Panc1 (cell line): Measurements from ENCODE around the gene ARFGAP1. TPM values are rescaled to one million over a fixed set of nuclear protein-coding genes. Genes with fewer than 3 reads are reported as not detected.

ENCODE experiments used
- ATAC-seq: fragments of 200-7000 bp; cut with Tn5 transposase; 2 replicates; pipeline ENCODE4 v1.9.1; 2020; ENCODE audit warnings: mild to moderate bottlenecking, moderate library complexity
- BruUV-seq: library from RNA; stranded (reverse); fragments of 400-500 nt; replicated peaks from 2 replicates; lab custom pipeline; 2021; lab: Mats Ljungman, UMichigan
- CTCF ChIA-PET: fragments of 300-600 bp; sonication (Branson Sonifier 250); formaldehyde crosslinking; loops from one replicate; lab custom pipeline; 2022; ENCODE audit warnings: antibody characterized with exemption; lab: Charles Lee
- POLR2A ChIA-PET: fragments of 300-600 bp; sonication (Branson Sonifier 250); formaldehyde crosslinking; loops from one replicate; lab custom pipeline; 2022; ENCODE audit warnings: antibody characterized with exemption; lab: Charles Lee
- DNase-seq: peaks from one replicate; pipeline ENCODE4 v3.0.0-alpha.2; 2010; ENCODE audit warnings: low read depth, low spot score
- H3K27ac ChIP-seq: 2 replicates; pipeline ENCODE4 v1.5.1; 2011; ENCODE audit warnings: mild to moderate bottlenecking, low read length, inconsistent platforms
- H3K27me3 ChIP-seq: fragments of 200-500 bp; sonication (Bioruptor generic); 2 replicates; pipeline ENCODE4 v1.6.0; 2014; ENCODE audit warnings: low read length, inconsistent platforms; ENCODE audit not compliant: control insufficient read depth, insufficient read depth
- H3K36me3 ChIP-seq: fragments of 200-500 bp; sonication (Bioruptor generic); 2 replicates; pipeline ENCODE4 v1.5.1; 2014; ENCODE audit warnings: inconsistent platforms, mild to moderate bottlenecking, low read length, moderate library complexity; ENCODE audit not compliant: control insufficient read depth, insufficient read depth
- H3K4me1 ChIP-seq: 2 replicates; pipeline ENCODE4 v1.5.1; 2011; ENCODE audit warnings: inconsistent platforms, mild to moderate bottlenecking, low read length, moderate library complexity; ENCODE audit not compliant: control insufficient read depth, insufficient read depth
- H3K4me3 ChIP-seq, 2 experiments: 2 replicates each; pipeline ENCODE4 v1.5.1; 2011 to 2012; ENCODE audit warnings: low read depth in 2 of 2, low read length in 2 of 2, mild to moderate bottlenecking in 2 of 2, inconsistent platforms in 1 of 2, moderate library complexity in 1 of 2
- H3K9me3 ChIP-seq: fragments of 200-500 bp; sonication (Bioruptor generic); 2 replicates; pipeline ENCODE4 v1.5.1; 2014; ENCODE audit warnings: low read depth, mild to moderate bottlenecking, inconsistent platforms, low read length, moderate library complexity; ENCODE audit not compliant: control insufficient read depth, insufficient read depth
- POLR2AphosphoS5 ChIP-seq: IDR thresholded peaks from 2 replicates; pipeline ENCODE4 v1.6.1; 2012; ENCODE audit warnings: mild to moderate bottlenecking, low read depth, low read length, moderate library complexity
- SIN3A ChIP-seq: IDR thresholded peaks from 2 replicates; pipeline ENCODE4 v1.6.1; 2012; ENCODE audit warnings: low read depth, mild to moderate bottlenecking, low read length, moderate library complexity, borderline replicate concordance; ENCODE audit not compliant: insufficient read depth
- TCF7L2 ChIP-seq: IDR thresholded peaks from 2 replicates; pipeline ENCODE4 v1.6.1; 2011; ENCODE audit warnings: mild to moderate bottlenecking, low read depth, low read length, inconsistent platforms
- in situ Hi-C: cut with HindIII; loops from 2 replicates; pipeline ENCODE4 v1.10.0; 2016; ENCODE audit warnings: low sequenced_read_pairs, low pct_unique_long_range_greater_than_20kb
- intact Hi-C: fragments of 100-400 bp; cut with micrococcal nuclease; formaldehyde crosslinking; loops from one replicate; pipeline ENCODE4 v1.10.0; 2022; ENCODE audit not compliant: unreplicated experiment
- total RNA-seq: library from RNA; stranded (reverse); gene quantifications from one replicate; pipeline ENCODE4 v1.2.1, GENCODE V29; 2021; ENCODE audit not compliant: unreplicated experiment
- TF ChIP-seq, protein P1 (sequence below), 2 experiments: IDR thresholded peaks; 2 replicates each; pipeline ENCODE4 v1.6.1; 2011 to 2012; ENCODE audit warnings: low read depth in 2 of 2, control low read depth in 1 of 2, low read length in 1 of 2, mild to moderate bottlenecking in 1 of 2, moderate library complexity in 1 of 2; ENCODE audit not compliant: insufficient read depth in 1 of 2
- TF ChIP-seq, protein P2 (sequence below): fragments of 450-650 bp; IDR thresholded peaks from 2 replicates; pipeline ENCODE4 v1.5.1; 2017; ENCODE audit warnings: mild to moderate bottlenecking

Gene ARFGAP1
- total RNA-seq, 1 experiment from 2014 or later = 110 TPM

DNA sequence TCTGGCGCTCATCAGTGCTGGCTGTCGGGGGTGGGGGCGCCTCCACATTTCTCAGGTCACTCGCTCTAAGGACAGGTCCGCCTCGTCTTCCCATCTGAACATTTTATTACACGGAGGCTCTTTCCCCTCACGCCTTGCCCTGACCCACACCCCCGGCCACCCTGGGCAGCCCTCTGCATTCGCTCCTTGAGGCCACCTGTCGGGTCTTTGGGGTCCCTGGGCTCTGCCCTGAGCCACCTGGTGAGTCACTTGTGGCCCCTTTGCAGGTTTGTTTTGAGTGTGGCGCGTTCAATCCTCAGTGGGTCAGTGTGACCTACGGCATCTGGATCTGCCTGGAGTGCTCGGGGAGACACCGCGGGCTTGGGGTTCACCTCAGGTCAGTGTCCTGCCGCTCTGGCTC, 3.2 kb downstream of the ARFGAP1 start:
- DNase-seq (no peak), ATAC-seq (no peak)
- ChIA-PET POLR2A (no interaction called here), CTCF (interaction anchor here (1.2 kb wide), 1 partner anchor 105 kb away, joined by 3 read pairs; no protein-coding TSS in a partner anchor)
- Histone ChIP-seq H3K9me3 (no peaks in the 10 kb centered on the region), H3K4me3 (no peak overlapping the region), H3K36me3 (no peaks in the 10 kb centered on the region; the same call in none of the 2 replicates), H3K4me1 (peaks cover 15% of the 10 kb centered on the region), H3K27me3 (no peaks in the 10 kb centered on the region), H3K27ac (no peak overlapping the region)
- no peak for TF ChIP-seq TCF7L2
- TF ChIP-seq, protein P1, sequence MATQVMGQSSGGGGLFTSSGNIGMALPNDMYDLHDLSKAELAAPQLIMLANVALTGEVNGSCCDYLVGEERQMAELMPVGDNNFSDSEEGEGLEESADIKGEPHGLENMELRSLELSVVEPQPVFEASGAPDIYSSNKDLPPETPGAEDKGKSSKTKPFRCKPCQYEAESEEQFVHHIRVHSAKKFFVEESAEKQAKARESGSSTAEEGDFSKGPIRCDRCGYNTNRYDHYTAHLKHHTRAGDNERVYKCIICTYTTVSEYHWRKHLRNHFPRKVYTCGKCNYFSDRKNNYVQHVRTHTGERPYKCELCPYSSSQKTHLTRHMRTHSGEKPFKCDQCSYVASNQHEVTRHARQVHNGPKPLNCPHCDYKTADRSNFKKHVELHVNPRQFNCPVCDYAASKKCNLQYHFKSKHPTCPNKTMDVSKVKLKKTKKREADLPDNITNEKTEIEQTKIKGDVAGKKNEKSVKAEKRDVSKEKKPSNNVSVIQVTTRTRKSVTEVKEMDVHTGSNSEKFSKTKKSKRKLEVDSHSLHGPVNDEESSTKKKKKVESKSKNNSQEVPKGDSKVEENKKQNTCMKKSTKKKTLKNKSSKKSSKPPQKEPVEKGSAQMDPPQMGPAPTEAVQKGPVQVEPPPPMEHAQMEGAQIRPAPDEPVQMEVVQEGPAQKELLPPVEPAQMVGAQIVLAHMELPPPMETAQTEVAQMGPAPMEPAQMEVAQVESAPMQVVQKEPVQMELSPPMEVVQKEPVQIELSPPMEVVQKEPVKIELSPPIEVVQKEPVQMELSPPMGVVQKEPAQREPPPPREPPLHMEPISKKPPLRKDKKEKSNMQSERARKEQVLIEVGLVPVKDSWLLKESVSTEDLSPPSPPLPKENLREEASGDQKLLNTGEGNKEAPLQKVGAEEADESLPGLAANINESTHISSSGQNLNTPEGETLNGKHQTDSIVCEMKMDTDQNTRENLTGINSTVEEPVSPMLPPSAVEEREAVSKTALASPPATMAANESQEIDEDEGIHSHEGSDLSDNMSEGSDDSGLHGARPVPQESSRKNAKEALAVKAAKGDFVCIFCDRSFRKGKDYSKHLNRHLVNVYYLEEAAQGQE (IDR thresholded peaks at IDR 0.05; ENCODE audit: insufficient read depth in 1 of 2, low read depth in 2 of 2, low read length in 1 of 2) = no peak
- TF ChIP-seq SIN3A = no peak
- TF ChIP-seq, protein P2, sequence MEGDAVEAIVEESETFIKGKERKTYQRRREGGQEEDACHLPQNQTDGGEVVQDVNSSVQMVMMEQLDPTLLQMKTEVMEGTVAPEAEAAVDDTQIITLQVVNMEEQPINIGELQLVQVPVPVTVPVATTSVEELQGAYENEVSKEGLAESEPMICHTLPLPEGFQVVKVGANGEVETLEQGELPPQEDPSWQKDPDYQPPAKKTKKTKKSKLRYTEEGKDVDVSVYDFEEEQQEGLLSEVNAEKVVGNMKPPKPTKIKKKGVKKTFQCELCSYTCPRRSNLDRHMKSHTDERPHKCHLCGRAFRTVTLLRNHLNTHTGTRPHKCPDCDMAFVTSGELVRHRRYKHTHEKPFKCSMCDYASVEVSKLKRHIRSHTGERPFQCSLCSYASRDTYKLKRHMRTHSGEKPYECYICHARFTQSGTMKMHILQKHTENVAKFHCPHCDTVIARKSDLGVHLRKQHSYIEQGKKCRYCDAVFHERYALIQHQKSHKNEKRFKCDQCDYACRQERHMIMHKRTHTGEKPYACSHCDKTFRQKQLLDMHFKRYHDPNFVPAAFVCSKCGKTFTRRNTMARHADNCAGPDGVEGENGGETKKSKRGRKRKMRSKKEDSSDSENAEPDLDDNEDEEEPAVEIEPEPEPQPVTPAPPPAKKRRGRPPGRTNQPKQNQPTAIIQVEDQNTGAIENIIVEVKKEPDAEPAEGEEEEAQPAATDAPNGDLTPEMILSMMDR = no peak
- no peak for TF ChIP-seq POLR2AphosphoS5
- intact Hi-C loops = no loop called here
- BruUV-seq = no TSS peak
- in situ Hi-C loops = loop anchor here (5.0 to 25.0 kb wide), 2 partner anchors 54 to 111 kb away; no protein-coding TSS in a partner anchor

DNA sequence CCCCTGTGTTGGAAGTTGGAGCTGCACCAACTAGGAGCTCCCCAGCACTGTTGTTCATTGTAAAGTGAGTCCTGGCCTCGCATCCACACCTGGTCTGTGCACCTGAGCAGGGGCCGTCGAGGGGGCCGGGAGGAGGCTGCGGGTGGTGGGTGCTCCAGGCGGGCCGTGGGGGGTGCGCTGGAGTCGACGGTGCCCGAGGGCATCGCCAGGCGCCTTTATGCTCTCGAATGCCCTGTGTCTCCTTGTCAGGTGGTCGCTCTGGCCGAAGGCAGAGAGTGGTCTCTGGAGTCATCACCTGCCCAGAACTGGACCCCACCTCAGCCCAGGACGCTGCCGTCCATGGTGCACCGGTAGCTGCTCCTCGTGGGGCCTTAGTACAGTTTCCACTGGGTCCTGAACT, 4.3 kb downstream of the ARFGAP1 start:
- no peaks in the 10 kb centered on the region for H3K9me3 ChIP-seq
- no peaks in the 10 kb centered on the region; the same call in none of the 2 replicates for H3K36me3 ChIP-seq
- in situ Hi-C loops = loop anchor here (5.0 to 25.0 kb wide), 2 partner anchors 55 to 110 kb away; no protein-coding TSS in a partner anchor
- intact Hi-C loops = no loop called here
- DNase-seq (no peak), ATAC-seq (no peak)
- CTCF ChIA-PET = interaction anchor here (0.7 to 1.2 kb wide), 3 partner anchors 29 to 104 kb away, joined by 3 to 5 read pairs (median 3); no protein-coding TSS in a partner anchor
- peaks cover 11% of the 10 kb centered on the region for H3K4me1 ChIP-seq
- no TSS peak for BruUV-seq
- H3K27ac ChIP-seq = no peak overlapping the region
- TF ChIP-seq POLR2AphosphoS5 (no peak), SIN3A (no peak), TCF7L2 (no peak)
- TF ChIP-seq, protein P1 (IDR thresholded peaks at IDR 0.05; ENCODE audit: insufficient read depth in 1 of 2, low read depth in 2 of 2, low read length in 1 of 2) = no peak
- POLR2A ChIA-PET = no interaction called here
- no peak overlapping the region for H3K4me3 ChIP-seq
- H3K27me3 ChIP-seq = no peaks in the 10 kb centered on the region
